Measurements from ENCODE around the gene PCDHGB6. TPM values are rescaled to one million over a fixed set of nuclear protein-coding genes. Genes with fewer than 3 reads are reported as not detected.

PCDHGB6 gene
- total RNA-seq, 1 donor, result 6.2 TPM

GRCh38 chr5:141398608-141399007 is 9.2 kb upstream of the PCDHGB6 start:
- Histone ChIP-seq H3K9me3 (ENCODE audit: low read depth, low read length) (peaks cover 21% of the 10 kb centered on the region), H3K4me3 (ENCODE audit: insufficient read depth, low read length) (peak overlapping the region; percentile 51), H3K4me2 (ENCODE audit: insufficient read depth, low read length) (no peak overlapping the region), H3K27me3 (ENCODE audit: insufficient read depth, low read length) (no peaks in the 10 kb centered on the region), H3K79me2 (ENCODE audit: insufficient read depth, low read length) (no peaks in the 10 kb centered on the region), H3K36me3 (ENCODE audit: insufficient read depth, low read length) (peaks cover 4% of the 10 kb centered on the region), H4K20me1 (ENCODE audit: insufficient read depth, low read length) (no peaks in the 10 kb centered on the region), H3K4me1 (ENCODE audit: insufficient read depth, low read length) (no peaks in the 10 kb centered on the region), H2AFZ (ENCODE audit: low read length) (no peak overlapping the region), H3K27ac (ENCODE audit: low read depth, low read length) (no peak overlapping the region)
- TF ChIP-seq, protein P1, sequence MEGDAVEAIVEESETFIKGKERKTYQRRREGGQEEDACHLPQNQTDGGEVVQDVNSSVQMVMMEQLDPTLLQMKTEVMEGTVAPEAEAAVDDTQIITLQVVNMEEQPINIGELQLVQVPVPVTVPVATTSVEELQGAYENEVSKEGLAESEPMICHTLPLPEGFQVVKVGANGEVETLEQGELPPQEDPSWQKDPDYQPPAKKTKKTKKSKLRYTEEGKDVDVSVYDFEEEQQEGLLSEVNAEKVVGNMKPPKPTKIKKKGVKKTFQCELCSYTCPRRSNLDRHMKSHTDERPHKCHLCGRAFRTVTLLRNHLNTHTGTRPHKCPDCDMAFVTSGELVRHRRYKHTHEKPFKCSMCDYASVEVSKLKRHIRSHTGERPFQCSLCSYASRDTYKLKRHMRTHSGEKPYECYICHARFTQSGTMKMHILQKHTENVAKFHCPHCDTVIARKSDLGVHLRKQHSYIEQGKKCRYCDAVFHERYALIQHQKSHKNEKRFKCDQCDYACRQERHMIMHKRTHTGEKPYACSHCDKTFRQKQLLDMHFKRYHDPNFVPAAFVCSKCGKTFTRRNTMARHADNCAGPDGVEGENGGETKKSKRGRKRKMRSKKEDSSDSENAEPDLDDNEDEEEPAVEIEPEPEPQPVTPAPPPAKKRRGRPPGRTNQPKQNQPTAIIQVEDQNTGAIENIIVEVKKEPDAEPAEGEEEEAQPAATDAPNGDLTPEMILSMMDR (IDR thresholded peaks at IDR 0.05; ENCODE audit: extremely low read depth, low read depth, low read length), result no peak
- no peak for DNase-seq (ENCODE audit: insufficient read length, low spot score, missing footprints)

DNA sequence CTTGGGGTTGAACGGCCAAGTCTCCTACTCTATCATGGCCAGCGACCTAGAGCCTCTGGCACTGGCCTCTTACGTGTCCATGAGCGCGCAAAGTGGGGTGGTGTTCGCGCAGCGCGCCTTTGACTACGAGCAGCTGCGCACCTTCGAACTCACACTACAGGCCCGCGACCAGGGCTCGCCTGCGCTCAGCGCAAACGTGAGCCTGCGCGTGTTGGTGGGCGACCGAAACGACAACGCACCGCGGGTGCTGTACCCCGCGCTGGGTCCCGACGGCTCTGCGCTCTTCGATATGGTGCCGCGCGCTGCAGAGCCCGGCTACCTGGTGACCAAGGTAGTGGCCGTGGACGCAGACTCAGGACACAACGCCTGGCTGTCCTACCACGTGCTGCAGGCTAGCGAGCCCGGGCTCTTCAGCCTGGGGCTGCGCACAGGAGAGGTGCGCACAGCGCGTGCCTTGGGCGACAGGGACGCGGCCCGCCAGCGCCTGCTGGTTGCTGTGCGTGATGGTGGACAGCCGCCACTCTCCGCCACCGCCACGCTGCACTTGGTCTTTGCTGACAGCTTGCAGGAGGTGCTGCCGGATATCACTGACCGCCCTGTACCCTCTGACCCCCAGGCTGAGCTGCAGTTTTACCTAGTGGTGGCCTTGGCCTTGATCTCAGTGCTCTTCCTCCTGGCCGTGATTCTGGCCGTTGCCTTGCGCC is 8.1 kb upstream of the PCDHGB6 start:
- Histone ChIP-seq H4K20me1 (ENCODE audit: insufficient read depth, low read length) (no peaks in the 10 kb centered on the region), H2AFZ (ENCODE audit: low read length) (no peak overlapping the region), H3K79me2 (ENCODE audit: insufficient read depth, low read length) (no peaks in the 10 kb centered on the region), H3K27ac (ENCODE audit: low read depth, low read length) (no peak overlapping the region), H3K4me3 (ENCODE audit: insufficient read depth, low read length) (peak overlapping the region; percentile 50), H3K4me2 (ENCODE audit: insufficient read depth, low read length) (no peak overlapping the region), H3K36me3 (ENCODE audit: insufficient read depth, low read length) (peaks cover 4% of the 10 kb centered on the region), H3K27me3 (ENCODE audit: insufficient read depth, low read length) (no peaks in the 10 kb centered on the region), H3K9me3 (ENCODE audit: low read depth, low read length) (peaks cover 18% of the 10 kb centered on the region), H3K4me1 (ENCODE audit: insufficient read depth, low read length) (no peaks in the 10 kb centered on the region)
- TF ChIP-seq, protein P1 (IDR thresholded peaks at IDR 0.05; ENCODE audit: extremely low read depth, low read depth, low read length), result no peak
- no peak for DNase-seq (ENCODE audit: insufficient read length, low spot score, missing footprints)

GRCh38 chr5:141402553-141403243 is 5.1 kb upstream of the PCDHGB6 start, which contains the start of gene PCDHGA9:
PCDHGA9 (plus strand) TSS chr5:141402778; CDS start chr5:141402953, 175 bp downstream.
- peak within 1 kb of the TSS; percentile 46 for H2AFZ ChIP-seq (ENCODE audit: low read length)
- no peak within 1 kb of the TSS for H3K27ac ChIP-seq (ENCODE audit: low read depth, low read length)
- H3K4me1 ChIP-seq (ENCODE audit: insufficient read depth, low read length), result no peaks in the 10 kb centered on the region
- H3K36me3 ChIP-seq (ENCODE audit: insufficient read depth, low read length), result peaks cover 4% of the 10 kb centered on the region
- peaks cover 18% of the 10 kb centered on the region for H3K9me3 ChIP-seq (ENCODE audit: low read depth, low read length)
- H3K4me3 ChIP-seq (ENCODE audit: insufficient read depth, low read length), result peak within 1 kb of the TSS; percentile 58
- peak within 1 kb of the TSS; percentile 61 for H3K4me2 ChIP-seq (ENCODE audit: insufficient read depth, low read length)
- TF ChIP-seq, protein P1 (IDR thresholded peaks at IDR 0.05; ENCODE audit: extremely low read depth, low read depth, low read length), result peak; percentile 40
- peaks cover 3% of the 10 kb centered on the region for H4K20me1 ChIP-seq (ENCODE audit: insufficient read depth, low read length)
- no peaks in the 10 kb centered on the region for H3K27me3 ChIP-seq (ENCODE audit: insufficient read depth, low read length)
- H3K79me2 ChIP-seq (ENCODE audit: insufficient read depth, low read length), result no peaks in the 10 kb centered on the region
- no peak for DNase-seq (ENCODE audit: insufficient read length, low spot score, missing footprints)

- Histone ChIP-seq H3K79me2 (ENCODE audit: insufficient read depth, low read length) (no peaks in the 10 kb centered on the region), H3K9me3 (ENCODE audit: low read depth, low read length) (peaks cover 18% of the 10 kb centered on the region), H2AFZ (ENCODE audit: low read length) (no peak overlapping the region), H3K27ac (ENCODE audit: low read depth, low read length) (no peak overlapping the region), H3K36me3 (ENCODE audit: insufficient read depth, low read length) (peaks cover 4% of the 10 kb centered on the region), H3K4me2 (ENCODE audit: insufficient read depth, low read length) (peak overlapping the region; percentile 61), H3K27me3 (ENCODE audit: insufficient read depth, low read length) (no peaks in the 10 kb centered on the region), H4K20me1 (ENCODE audit: insufficient read depth, low read length) (peaks cover 3% of the 10 kb centered on the region), H3K4me1 (ENCODE audit: insufficient read depth, low read length) (no peaks in the 10 kb centered on the region), H3K4me3 (ENCODE audit: insufficient read depth, low read length) (peak overlapping the region; percentile 58)
- TF ChIP-seq, protein P1 (IDR thresholded peaks at IDR 0.05; ENCODE audit: extremely low read depth, low read depth, low read length), result no peak
- DNase-seq (ENCODE audit: insufficient read length, low spot score, missing footprints), result no peak
These were observed 4.4 kb upstream of the PCDHGB6 start for GRCh38 chr5:141403387-141403786.
